Esophagus muscularis mucosa (tissue), 4 donors: ENCODE data around the gene NAV2. TPM values are rescaled to one million over a fixed set of nuclear protein-coding genes. Genes with fewer than 3 reads are reported as not detected.

Source experiments
- DNase-seq: peaks from one replicate; pipeline ENCODE4 v3.0.0-alpha.2; 2017; ENCODE audit errors: extremely low spot score
- H3K27ac ChIP-seq, 4 donors: fragments of 200-600 bp; sonication (generic); replicated peaks in 1 of 4; 1 replicate in 3 of 4; 2 replicates in 1 of 4; pipeline ENCODE4 v1.5.1; 2016 to 2019; ENCODE audit warnings: mild to moderate bottlenecking in 1 of 4
- H3K27me3 ChIP-seq, 4 donors: fragments of 200-600 bp; sonication (generic); one replicate each; pipeline versions ENCODE4 v1.5.1 to v1.6.0; 2016 to 2019
- H3K36me3 ChIP-seq, 4 donors: fragments of 200-600 bp; sonication (generic); one replicate each; pipeline ENCODE4 v1.5.1; 2016 to 2019
- H3K4me1 ChIP-seq, 4 donors: fragments of 200-600 bp; sonication (generic); one replicate each; pipeline ENCODE4 v1.5.1; 2016 to 2019
- H3K4me3 ChIP-seq, 4 donors: fragments of 200-600 bp; sonication (generic); 1 replicate in 2 of 4; 2 replicates in 2 of 4; pipeline ENCODE4 v1.5.1; 2016 to 2019; ENCODE audit warnings: mild to moderate bottlenecking in 4 of 4, moderate library complexity in 1 of 4
- H3K9me3 ChIP-seq, 4 donors: fragments of 200-600 bp; sonication (generic); 1 replicate in 3 of 4; 2 replicates in 1 of 4; pipeline ENCODE4 v1.5.1; 2016 to 2019
- EP300 ChIP-seq: sonication (generic); formaldehyde crosslinking; IDR thresholded peaks from one replicate; pipeline ENCODE4 v1.6.1; 2017; ENCODE audit warnings: antibody characterized with exemption
- POLR2A ChIP-seq: fragments of 450-650 bp; IDR thresholded peaks from one replicate; pipeline ENCODE4 v1.6.1; 2017; ENCODE audit warnings: antibody characterized with exemption, moderate library complexity, mild to moderate bottlenecking, low read depth
- POLR2AphosphoS5 ChIP-seq, 2 donors: sonication (generic); formaldehyde crosslinking; IDR thresholded peaks; one replicate each; pipeline ENCODE4 v1.6.1; 2017; ENCODE audit warnings: antibody characterized with exemption in 2 of 2
- WGBS: methylation state at CpG from one replicate; pipeline ENCODE4 v1.1.5; 2018; 5-methylcytosine and 5-hydroxymethylcytosine counted together
- intact Hi-C: fragments of 100-400 bp; cut with DNase I; formaldehyde crosslinking; loops from one replicate; pipeline ENCODE4 v1.15.1; 2023
- total RNA-seq, 4 donors: library from RNA; depleted of rRNA; stranded (reverse); fragments of >200 nt; gene quantifications; one replicate each; pipeline versions ENCODE4 v1.1.0 to v1.2.1, GENCODE V29; 2016
- TF ChIP-seq, protein P1 (sequence below), 3 experiments: fragments of 200-600 bp in 2 of 3; fragments of 450-650 bp in 1 of 3; sonication (generic) in 2 of 3; IDR thresholded peaks; one replicate each; pipeline ENCODE4 v1.5.1; 2017 to 2019; ENCODE audit warnings: antibody characterized with exemption in 3 of 3, mild to moderate bottlenecking in 2 of 3, moderate library complexity in 1 of 3

The NAV2 gene
- total RNA-seq, 4 donors from 2014 or later = 21.9 to 57.0 (median 37.5) TPM

DNA sequence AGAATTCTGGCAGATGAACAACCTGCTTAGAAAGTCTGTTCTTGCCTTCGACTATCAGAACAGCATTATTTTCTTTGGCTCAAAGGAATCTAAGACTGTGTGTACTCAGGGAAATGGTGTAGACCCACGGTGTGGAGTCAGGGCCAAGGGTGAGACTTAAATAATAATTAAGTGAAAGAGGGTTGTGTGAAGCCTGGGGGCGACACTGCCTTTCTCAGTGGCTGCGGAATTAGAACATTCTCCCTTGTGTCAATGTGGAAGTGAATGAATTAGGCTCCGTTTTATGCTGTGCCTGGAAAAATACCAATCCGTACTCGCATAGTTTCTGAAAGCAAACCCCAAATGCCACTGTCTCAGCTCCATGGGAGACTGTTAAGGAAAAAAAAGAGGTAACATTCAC lies 50.7 kb downstream of the NAV2 start:
- DNase-seq = no peak
- WGBS = 40% methylated on average over 7 of the region's 7 CpGs
- H3K27ac ChIP-seq = peak overlapping the region in 2 of 4 donors; percentile 16 to 23
- intact Hi-C loops = no loop called here
- H3K9me3 ChIP-seq = no peaks in the 10 kb centered on the region
- H3K4me3 ChIP-seq = no peak overlapping the region
- peaks cover 0 to 4% (median 1%) of the 10 kb centered on the region in 4 donors for H3K36me3 ChIP-seq
- TF ChIP-seq EP300 (no peak), POLR2A (no peak), POLR2AphosphoS5 (IDR thresholded peaks at IDR 0.05) (no peak)
- TF ChIP-seq, protein P1, sequence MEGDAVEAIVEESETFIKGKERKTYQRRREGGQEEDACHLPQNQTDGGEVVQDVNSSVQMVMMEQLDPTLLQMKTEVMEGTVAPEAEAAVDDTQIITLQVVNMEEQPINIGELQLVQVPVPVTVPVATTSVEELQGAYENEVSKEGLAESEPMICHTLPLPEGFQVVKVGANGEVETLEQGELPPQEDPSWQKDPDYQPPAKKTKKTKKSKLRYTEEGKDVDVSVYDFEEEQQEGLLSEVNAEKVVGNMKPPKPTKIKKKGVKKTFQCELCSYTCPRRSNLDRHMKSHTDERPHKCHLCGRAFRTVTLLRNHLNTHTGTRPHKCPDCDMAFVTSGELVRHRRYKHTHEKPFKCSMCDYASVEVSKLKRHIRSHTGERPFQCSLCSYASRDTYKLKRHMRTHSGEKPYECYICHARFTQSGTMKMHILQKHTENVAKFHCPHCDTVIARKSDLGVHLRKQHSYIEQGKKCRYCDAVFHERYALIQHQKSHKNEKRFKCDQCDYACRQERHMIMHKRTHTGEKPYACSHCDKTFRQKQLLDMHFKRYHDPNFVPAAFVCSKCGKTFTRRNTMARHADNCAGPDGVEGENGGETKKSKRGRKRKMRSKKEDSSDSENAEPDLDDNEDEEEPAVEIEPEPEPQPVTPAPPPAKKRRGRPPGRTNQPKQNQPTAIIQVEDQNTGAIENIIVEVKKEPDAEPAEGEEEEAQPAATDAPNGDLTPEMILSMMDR (IDR thresholded peaks at IDR 0.05) = no peak
- H3K27me3 ChIP-seq = no peaks in the 10 kb centered on the region
- H3K4me1 ChIP-seq = peaks cover 19 to 77% (median 56%) of the 10 kb centered on the region in 4 donors

DNA sequence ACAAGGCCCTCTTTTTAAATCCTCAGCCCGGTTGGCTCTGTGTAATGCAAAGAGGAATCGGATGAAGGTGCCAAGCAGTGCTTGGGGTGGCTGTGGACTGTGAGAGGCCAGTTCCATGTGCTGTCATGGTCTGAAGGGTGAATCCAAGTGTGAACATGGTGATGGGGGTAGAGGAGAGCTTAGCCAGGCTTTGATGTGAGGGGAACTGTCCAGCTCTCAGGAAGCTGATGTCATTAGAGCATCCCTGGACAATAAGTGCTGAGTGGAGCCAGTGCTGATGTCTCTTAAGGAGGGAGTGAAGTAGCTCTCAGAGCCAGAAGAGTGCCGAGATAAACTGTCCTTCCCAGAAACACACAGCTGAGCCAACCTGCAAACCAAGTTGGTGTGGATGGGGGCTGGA lies 53.6 kb downstream of the NAV2 start:
- Histone ChIP-seq H3K9me3 (no peaks in the 10 kb centered on the region), H3K27ac (no peak overlapping the region), H3K4me1 (peaks cover 36 to 78% (median 65%) of the 10 kb centered on the region in 4 donors), H3K4me3 (no peak overlapping the region), H3K27me3 (no peaks in the 10 kb centered on the region), H3K36me3 (peaks cover 0 to 4% (median 1%) of the 10 kb centered on the region in 4 donors)
- intact Hi-C loops = no loop called here
- TF ChIP-seq, protein P1 (IDR thresholded peaks at IDR 0.05) = no peak
- TF ChIP-seq POLR2AphosphoS5 (IDR thresholded peaks at IDR 0.05) = no peak
- no peak for TF ChIP-seq EP300
- TF ChIP-seq POLR2A = no peak
- WGBS = 90% methylated on average over 3 of the region's 3 CpGs
- DNase-seq = no peak

DNA sequence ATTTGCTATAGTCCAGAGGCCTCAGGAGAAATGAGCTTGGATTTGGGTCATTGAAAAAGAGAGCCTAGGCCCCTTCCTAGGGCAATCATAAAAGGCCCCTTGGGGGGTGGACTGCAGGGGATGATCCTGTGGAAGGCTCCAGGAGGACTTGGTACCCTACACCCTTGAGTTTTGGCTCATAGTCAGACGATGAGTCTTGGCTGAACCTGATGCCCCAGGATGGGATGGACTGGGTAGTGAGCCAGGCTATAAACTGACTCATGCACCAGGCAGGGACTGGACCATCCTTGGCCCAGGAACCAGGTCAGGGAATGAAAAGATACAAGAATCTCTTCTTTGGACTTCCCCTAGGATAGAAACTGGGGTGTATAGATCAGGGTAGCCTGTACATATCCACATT lies 54.2 kb downstream of the NAV2 start:
- WGBS = 83% methylated on average over 1 of the region's 1 CpG
- no peak overlapping the region for H3K4me3 ChIP-seq
- H3K27ac ChIP-seq = no peak overlapping the region
- DNase-seq = no peak
- no peaks in the 10 kb centered on the region for H3K27me3 ChIP-seq
- TF ChIP-seq POLR2A (no peak), EP300 (no peak), POLR2AphosphoS5 (IDR thresholded peaks at IDR 0.05) (no peak)
- TF ChIP-seq, protein P1 (IDR thresholded peaks at IDR 0.05) = no peak
- no peaks in the 10 kb centered on the region for H3K9me3 ChIP-seq
- peaks cover 0 to 3% (median 0%) of the 10 kb centered on the region in 4 donors for H3K36me3 ChIP-seq
- H3K4me1 ChIP-seq = peaks cover 36 to 78% (median 65%) of the 10 kb centered on the region in 4 donors
- intact Hi-C loops = no loop called here

DNA sequence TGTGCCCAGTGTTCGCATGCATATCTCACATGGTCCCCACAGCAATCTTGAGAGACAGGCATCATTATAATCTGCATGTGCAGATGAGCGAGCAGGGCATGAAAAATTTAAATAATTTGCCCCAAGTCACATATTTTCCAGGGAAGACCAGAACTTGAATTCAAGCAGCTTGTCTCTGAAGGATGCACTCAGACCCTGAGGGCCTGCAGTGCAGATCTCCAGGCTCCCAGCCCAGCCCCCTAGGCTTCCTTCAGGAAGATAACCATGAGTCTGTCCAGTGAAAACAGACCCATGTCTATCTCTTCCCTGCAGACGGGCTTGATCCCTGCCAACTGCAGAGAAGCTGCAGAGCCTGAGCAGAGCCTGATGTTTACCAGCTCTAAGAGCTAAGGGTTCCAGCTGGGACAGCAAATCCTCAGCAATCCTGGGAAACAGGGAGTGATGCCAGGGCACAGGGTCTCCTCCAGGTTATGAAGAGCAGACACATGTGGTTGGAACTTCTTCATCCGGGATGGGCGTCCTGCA lies 55.1 kb downstream of the NAV2 start:
- no peak for TF ChIP-seq EP300
- TF ChIP-seq POLR2A = no peak
- no peak for TF ChIP-seq POLR2AphosphoS5 (IDR thresholded peaks at IDR 0.05)
- TF ChIP-seq, protein P1 (IDR thresholded peaks at IDR 0.05) = no peak
- WGBS = 88% methylated on average over 5 of the region's 5 CpGs
- no peak overlapping the region for H3K4me3 ChIP-seq
- H3K27ac ChIP-seq = no peak overlapping the region
- no peaks in the 10 kb centered on the region for H3K9me3 ChIP-seq
- peaks cover 0 to 3% (median 0%) of the 10 kb centered on the region in 4 donors for H3K36me3 ChIP-seq
- no peaks in the 10 kb centered on the region for H3K27me3 ChIP-seq
- peaks cover 36 to 77% (median 60%) of the 10 kb centered on the region in 4 donors for H3K4me1 ChIP-seq
- intact Hi-C loops = no loop called here
- DNase-seq = no peak

DNA sequence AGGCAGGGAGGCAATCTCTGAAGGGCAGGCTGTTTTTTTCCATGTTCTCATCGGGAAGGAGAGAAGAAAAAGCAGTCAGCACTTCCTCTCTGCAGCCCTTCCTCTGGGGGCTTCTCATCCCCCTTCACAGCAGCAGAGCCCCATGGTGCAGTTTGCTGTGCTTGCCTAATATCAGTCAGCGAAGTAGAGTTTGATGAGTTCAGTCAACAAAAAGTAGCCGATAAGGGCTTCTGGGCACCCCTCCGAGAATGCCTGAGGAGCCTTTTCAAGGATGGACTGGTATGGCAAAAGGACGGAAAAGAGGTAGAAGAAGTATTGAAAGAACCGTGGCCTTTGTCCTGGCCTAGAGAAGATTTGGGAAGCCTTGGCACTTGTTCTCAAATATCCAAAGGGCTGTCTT lies 55.6 kb downstream of the NAV2 start:
- 83% methylated on average over 6 of the region's 6 CpGs for WGBS
- TF ChIP-seq POLR2A (no peak), POLR2AphosphoS5 (IDR thresholded peaks at IDR 0.05) (no peak), EP300 (no peak)
- TF ChIP-seq, protein P1 (IDR thresholded peaks at IDR 0.05) = no peak
- Histone ChIP-seq H3K9me3 (no peaks in the 10 kb centered on the region), H3K27me3 (no peaks in the 10 kb centered on the region), H3K4me3 (no peak overlapping the region), H3K27ac (no peak overlapping the region), H3K4me1 (peaks cover 36 to 72% (median 55%) of the 10 kb centered on the region in 4 donors), H3K36me3 (peaks cover 0 to 2% (median 0%) of the 10 kb centered on the region in 4 donors)
- no peak for DNase-seq
- intact Hi-C loops = no loop called here
